ENCODE measurements around the gene NBPF1. TPM values are rescaled to one million over a fixed set of nuclear protein-coding genes. Genes with fewer than 3 reads are reported as not detected.
"Not testable (repeated sequence)": the region's sequence is repeated elsewhere in the genome, so short reads cannot be mapped to it uniquely, and the experiment has no call there.

NBPF1 gene
- total RNA-seq, 2 experiments from 2014 or later, result 1.6 to 1.9 TPM

- CTCF ChIA-PET, result interaction anchor here (0.6 kb wide), 1 partner anchor 325 kb away, joined by 3 read pairs; no protein-coding TSS in a partner anchor
- H3K27me3 Mint-ChIP-seq (ENCODE audit: low read depth), result no peaks in the 10 kb centered on the region
- no peaks in the 10 kb centered on the region for H3K9me3 Mint-ChIP-seq
Measured at GRCh38 chr1:16605532-16606505, 7.5 kb downstream of the NBPF1 start.

GRCh38 chr1:16605213-16605525 lies 8.2 kb downstream of the NBPF1 start:
- no peak overlapping the region for H3K27ac Mint-ChIP-seq
- no peaks in the 10 kb centered on the region for H3K27me3 Mint-ChIP-seq (ENCODE audit: low read depth)
- no peaks in the 10 kb centered on the region for H3K4me1 Mint-ChIP-seq (ENCODE audit: low read depth)
- H3K9me3 Mint-ChIP-seq, result no peaks in the 10 kb centered on the region
- no peak for DNase-seq
- intact Hi-C loops (cut with micrococcal nuclease), result no loop called here
- H3K36me3 Mint-ChIP-seq (ENCODE audit: low read depth), result no peaks in the 10 kb centered on the region
- CTCF ChIA-PET, result no interaction called here
- H3K4me3 Mint-ChIP-seq, result no peak overlapping the region

More at GRCh38 chr1:16605532-16606505, 7.5 kb downstream of the NBPF1 start:
- no peaks in the 10 kb centered on the region for H3K4me1 Mint-ChIP-seq (ENCODE audit: low read depth)
- H3K4me3 Mint-ChIP-seq, result no peak overlapping the region
- intact Hi-C loops (cut with micrococcal nuclease), result no loop called here
- H3K27ac Mint-ChIP-seq, result no peak overlapping the region
- DNase-seq, result no peak
- no peaks in the 10 kb centered on the region for H3K36me3 Mint-ChIP-seq (ENCODE audit: low read depth)

GRCh38 chr1:16604514-16605212 lies 8.7 kb downstream of the NBPF1 start:
- H3K27ac Mint-ChIP-seq; H3K27me3 Mint-ChIP-seq (ENCODE audit: low read depth); H3K4me3 Mint-ChIP-seq; DNase-seq; H3K9me3 Mint-ChIP-seq; H3K36me3 Mint-ChIP-seq (ENCODE audit: low read depth); H3K4me1 Mint-ChIP-seq (ENCODE audit: low read depth); intact Hi-C loops (cut with micrococcal nuclease): not testable (repeated sequence)
- CTCF ChIA-PET, result interaction anchor here (1.0 kb wide), 1 partner anchor 102 kb away, joined by 3 read pairs; no protein-coding TSS in a partner anchor

- H3K27ac Mint-ChIP-seq; H3K27me3 Mint-ChIP-seq (ENCODE audit: low read depth); H3K9me3 Mint-ChIP-seq; DNase-seq; H3K4me1 Mint-ChIP-seq (ENCODE audit: low read depth); H3K4me3 Mint-ChIP-seq; H3K36me3 Mint-ChIP-seq (ENCODE audit: low read depth); intact Hi-C loops (cut with micrococcal nuclease): not testable (repeated sequence)
- CTCF ChIA-PET, result interaction anchor here (1.0 to 1.3 kb wide), 3 partner anchors 18 to 348 kb away, joined by 3 to 5 read pairs (median 5); no protein-coding TSS in a partner anchor
Measured at GRCh38 chr1:16603623-16604022, 9.7 kb downstream of the NBPF1 start.

- H3K27ac Mint-ChIP-seq; H3K4me1 Mint-ChIP-seq (ENCODE audit: low read depth): not testable (repeated sequence)
Measured at GRCh38 chr1:16602336-16603011, 10.9 kb downstream of the NBPF1 start.

GRCh38 chr1:16600855-16601786 lies 12.2 kb downstream of the NBPF1 start:
- DNase-seq; H3K4me3 Mint-ChIP-seq; intact Hi-C loops (cut with micrococcal nuclease); H3K9me3 Mint-ChIP-seq; H3K36me3 Mint-ChIP-seq (ENCODE audit: low read depth); H3K27me3 Mint-ChIP-seq (ENCODE audit: low read depth); H3K4me1 Mint-ChIP-seq (ENCODE audit: low read depth); H3K27ac Mint-ChIP-seq: not testable (repeated sequence)
- CTCF ChIA-PET, result interaction anchor here (0.6 kb wide), 1 partner anchor 226 kb away, joined by 3 read pairs; no protein-coding TSS in a partner anchor

More at GRCh38 chr1:16602336-16603011, 10.9 kb downstream of the NBPF1 start:
- intact Hi-C loops (cut with micrococcal nuclease); H3K4me3 Mint-ChIP-seq; H3K9me3 Mint-ChIP-seq; H3K27me3 Mint-ChIP-seq (ENCODE audit: low read depth); DNase-seq; H3K36me3 Mint-ChIP-seq (ENCODE audit: low read depth): not testable (repeated sequence)
- CTCF ChIA-PET, result interaction anchor here (1.1 to 1.3 kb wide), 2 partner anchors 19 to 349 kb away, joined by 5 read pairs; no protein-coding TSS in a partner anchor

GRCh38 chr1:16599326-16599725 lies 14.0 kb downstream of the NBPF1 start:
- intact Hi-C loops (cut with micrococcal nuclease); H3K36me3 Mint-ChIP-seq (ENCODE audit: low read depth); H3K4me1 Mint-ChIP-seq (ENCODE audit: low read depth); H3K9me3 Mint-ChIP-seq; DNase-seq; H3K4me3 Mint-ChIP-seq; H3K27ac Mint-ChIP-seq; H3K27me3 Mint-ChIP-seq (ENCODE audit: low read depth): not testable (repeated sequence)
- CTCF ChIA-PET, result interaction anchor here (0.9 kb wide), 1 partner anchor 36 kb away, joined by 3 read pairs; no protein-coding TSS in a partner anchor

GRCh38 chr1:16595216-16595615 lies 18.1 kb downstream of the NBPF1 start:
- DNase-seq; H3K36me3 Mint-ChIP-seq (ENCODE audit: low read depth); H3K9me3 Mint-ChIP-seq; H3K27ac Mint-ChIP-seq; H3K4me3 Mint-ChIP-seq; H3K4me1 Mint-ChIP-seq (ENCODE audit: low read depth); CTCF ChIA-PET; H3K27me3 Mint-ChIP-seq (ENCODE audit: low read depth); intact Hi-C loops (cut with micrococcal nuclease): not testable (repeated sequence)

GRCh38 chr1:16591845-16592244 lies 21.5 kb downstream of the NBPF1 start:
- intact Hi-C loops (cut with micrococcal nuclease); H3K9me3 Mint-ChIP-seq; H3K27me3 Mint-ChIP-seq (ENCODE audit: low read depth); DNase-seq; H3K4me3 Mint-ChIP-seq; H3K4me1 Mint-ChIP-seq (ENCODE audit: low read depth); H3K27ac Mint-ChIP-seq; H3K36me3 Mint-ChIP-seq (ENCODE audit: low read depth): not testable (repeated sequence)
- CTCF ChIA-PET, result interaction anchor here (1.4 kb wide), 1 partner anchor 30 kb away, joined by 4 read pairs; no protein-coding TSS in a partner anchor

- H3K36me3 Mint-ChIP-seq (ENCODE audit: low read depth); H3K27me3 Mint-ChIP-seq (ENCODE audit: low read depth); DNase-seq; H3K4me3 Mint-ChIP-seq; H3K27ac Mint-ChIP-seq; H3K4me1 Mint-ChIP-seq (ENCODE audit: low read depth); H3K9me3 Mint-ChIP-seq; CTCF ChIA-PET; intact Hi-C loops (cut with micrococcal nuclease): not testable (repeated sequence)
Measured at GRCh38 chr1:16588081-16588480, 25.3 kb downstream of the NBPF1 start.

GRCh38 chr1:16587639-16588038 lies 25.7 kb downstream of the NBPF1 start:
- H3K27me3 Mint-ChIP-seq (ENCODE audit: low read depth); H3K9me3 Mint-ChIP-seq; H3K4me1 Mint-ChIP-seq (ENCODE audit: low read depth); H3K4me3 Mint-ChIP-seq; intact Hi-C loops (cut with micrococcal nuclease); DNase-seq; H3K27ac Mint-ChIP-seq; CTCF ChIA-PET; H3K36me3 Mint-ChIP-seq (ENCODE audit: low read depth): not testable (repeated sequence)

Data from activated naive CD4-positive, alpha-beta T cell treated with anti-CD3 and anti-CD28 coated beads for 36 hours (primary cell).